Panc1 (cell line): ENCODE data around the gene TARBP2. TPM values are rescaled to one million over a fixed set of nuclear protein-coding genes. Genes with fewer than 3 reads are reported as not detected.

ENCODE experiments used
- ATAC-seq: fragments of 200-7000 bp; cut with Tn5 transposase; 2 replicates; pipeline ENCODE4 v1.9.1; 2020; ENCODE audit warnings: mild to moderate bottlenecking, moderate library complexity
- BruUV-seq: library from RNA; stranded (reverse); fragments of 400-500 nt; replicated peaks from 2 replicates; lab custom pipeline; 2021; lab: Mats Ljungman, UMichigan
- CTCF ChIA-PET: fragments of 300-600 bp; sonication (Branson Sonifier 250); formaldehyde crosslinking; loops from one replicate; lab custom pipeline; 2022; ENCODE audit warnings: antibody characterized with exemption; lab: Charles Lee
- POLR2A ChIA-PET: fragments of 300-600 bp; sonication (Branson Sonifier 250); formaldehyde crosslinking; loops from one replicate; lab custom pipeline; 2022; ENCODE audit warnings: antibody characterized with exemption; lab: Charles Lee
- DNase-seq: peaks from one replicate; pipeline ENCODE4 v3.0.0-alpha.2; 2010; ENCODE audit warnings: low read depth, low spot score
- H3K27ac ChIP-seq: 2 replicates; pipeline ENCODE4 v1.5.1; 2011; ENCODE audit warnings: mild to moderate bottlenecking, low read length, inconsistent platforms
- H3K27me3 ChIP-seq: fragments of 200-500 bp; sonication (Bioruptor generic); 2 replicates; pipeline ENCODE4 v1.6.0; 2014; ENCODE audit warnings: low read length, inconsistent platforms; ENCODE audit not compliant: control insufficient read depth, insufficient read depth
- H3K36me3 ChIP-seq: fragments of 200-500 bp; sonication (Bioruptor generic); 2 replicates; pipeline ENCODE4 v1.5.1; 2014; ENCODE audit warnings: inconsistent platforms, mild to moderate bottlenecking, low read length, moderate library complexity; ENCODE audit not compliant: control insufficient read depth, insufficient read depth
- H3K4me1 ChIP-seq: 2 replicates; pipeline ENCODE4 v1.5.1; 2011; ENCODE audit warnings: inconsistent platforms, mild to moderate bottlenecking, low read length, moderate library complexity; ENCODE audit not compliant: control insufficient read depth, insufficient read depth
- H3K4me3 ChIP-seq, 2 experiments: 2 replicates each; pipeline ENCODE4 v1.5.1; 2011 to 2012; ENCODE audit warnings: low read depth in 2 of 2, low read length in 2 of 2, mild to moderate bottlenecking in 2 of 2, inconsistent platforms in 1 of 2, moderate library complexity in 1 of 2
- H3K9me3 ChIP-seq: fragments of 200-500 bp; sonication (Bioruptor generic); 2 replicates; pipeline ENCODE4 v1.5.1; 2014; ENCODE audit warnings: low read depth, mild to moderate bottlenecking, inconsistent platforms, low read length, moderate library complexity; ENCODE audit not compliant: control insufficient read depth, insufficient read depth
- POLR2AphosphoS5 ChIP-seq: IDR thresholded peaks from 2 replicates; pipeline ENCODE4 v1.6.1; 2012; ENCODE audit warnings: mild to moderate bottlenecking, low read depth, low read length, moderate library complexity
- SIN3A ChIP-seq: IDR thresholded peaks from 2 replicates; pipeline ENCODE4 v1.6.1; 2012; ENCODE audit warnings: low read depth, mild to moderate bottlenecking, low read length, moderate library complexity, borderline replicate concordance; ENCODE audit not compliant: insufficient read depth
- TCF7L2 ChIP-seq: IDR thresholded peaks from 2 replicates; pipeline ENCODE4 v1.6.1; 2011; ENCODE audit warnings: mild to moderate bottlenecking, low read depth, low read length, inconsistent platforms
- in situ Hi-C: cut with HindIII; loops from 2 replicates; pipeline ENCODE4 v1.10.0; 2016; ENCODE audit warnings: low sequenced_read_pairs, low pct_unique_long_range_greater_than_20kb
- intact Hi-C: fragments of 100-400 bp; cut with micrococcal nuclease; formaldehyde crosslinking; loops from one replicate; pipeline ENCODE4 v1.10.0; 2022; ENCODE audit not compliant: unreplicated experiment
- total RNA-seq: library from RNA; stranded (reverse); gene quantifications from one replicate; pipeline ENCODE4 v1.2.1, GENCODE V29; 2021; ENCODE audit not compliant: unreplicated experiment
- TF ChIP-seq, protein P1 (sequence below), 2 experiments: IDR thresholded peaks; 2 replicates each; pipeline ENCODE4 v1.6.1; 2011 to 2012; ENCODE audit warnings: low read depth in 2 of 2, control low read depth in 1 of 2, low read length in 1 of 2, mild to moderate bottlenecking in 1 of 2, moderate library complexity in 1 of 2; ENCODE audit not compliant: insufficient read depth in 1 of 2
- TF ChIP-seq, protein P2 (sequence below): fragments of 450-650 bp; IDR thresholded peaks from 2 replicates; pipeline ENCODE4 v1.5.1; 2017; ENCODE audit warnings: mild to moderate bottlenecking

TARBP2 gene
- total RNA-seq, 1 experiment from 2014 or later: 67.3 TPM

DNA sequence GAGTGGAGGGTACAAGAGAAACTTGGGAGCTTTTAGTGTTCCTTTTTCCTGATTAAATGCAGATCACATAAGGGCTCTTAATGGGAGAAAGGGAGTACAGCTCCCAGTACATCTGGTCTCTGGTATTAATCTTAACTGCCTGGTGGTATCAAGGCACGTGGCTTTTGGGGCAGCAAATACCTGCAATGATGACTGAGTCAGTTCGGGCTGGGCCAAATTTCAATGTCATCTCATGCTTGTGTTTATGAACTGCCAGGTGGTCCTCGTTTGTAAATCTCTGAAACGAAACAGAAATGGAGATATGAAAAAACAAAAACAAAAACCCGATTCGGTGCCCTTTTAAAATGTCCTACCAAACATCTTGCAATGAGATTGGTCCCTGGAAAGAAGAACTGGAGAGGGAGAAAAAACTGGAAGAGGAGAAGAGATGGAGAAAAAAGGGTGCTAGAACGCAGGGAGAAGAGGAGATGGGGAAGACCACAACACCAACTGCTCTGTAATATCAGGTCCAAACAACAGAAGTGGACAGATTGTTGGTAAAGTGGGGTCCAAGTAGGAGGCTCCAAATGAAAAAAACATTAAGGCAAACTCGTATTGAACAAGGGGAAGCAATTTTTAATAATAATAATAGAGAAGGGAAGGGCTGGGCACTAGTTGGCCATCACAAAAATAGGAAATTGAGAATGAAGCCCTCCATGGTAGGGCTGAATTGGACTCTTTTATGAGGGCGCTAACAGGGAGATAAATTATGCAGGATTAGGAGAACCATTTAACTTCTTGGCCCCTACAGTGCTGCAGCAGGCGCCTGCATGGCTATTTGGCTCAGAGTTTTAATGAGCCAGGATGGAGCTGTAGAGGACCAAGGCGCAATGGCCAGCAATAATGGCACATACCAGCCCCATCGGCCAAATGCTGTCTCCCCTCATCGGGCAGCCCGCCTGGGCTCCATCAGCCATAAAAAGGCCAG is 51.6 kb downstream of the TARBP2 start:
- Histone ChIP-seq H3K4me3 (no peak overlapping the region), H3K36me3 (peaks cover 6% of the 10 kb centered on the region; the same call in 1 of the 2 replicates), H3K9me3 (no peaks in the 10 kb centered on the region), H3K4me1 (no peaks in the 10 kb centered on the region), H3K27me3 (no peaks in the 10 kb centered on the region), H3K27ac (no peak overlapping the region)
- TF ChIP-seq, protein P1, sequence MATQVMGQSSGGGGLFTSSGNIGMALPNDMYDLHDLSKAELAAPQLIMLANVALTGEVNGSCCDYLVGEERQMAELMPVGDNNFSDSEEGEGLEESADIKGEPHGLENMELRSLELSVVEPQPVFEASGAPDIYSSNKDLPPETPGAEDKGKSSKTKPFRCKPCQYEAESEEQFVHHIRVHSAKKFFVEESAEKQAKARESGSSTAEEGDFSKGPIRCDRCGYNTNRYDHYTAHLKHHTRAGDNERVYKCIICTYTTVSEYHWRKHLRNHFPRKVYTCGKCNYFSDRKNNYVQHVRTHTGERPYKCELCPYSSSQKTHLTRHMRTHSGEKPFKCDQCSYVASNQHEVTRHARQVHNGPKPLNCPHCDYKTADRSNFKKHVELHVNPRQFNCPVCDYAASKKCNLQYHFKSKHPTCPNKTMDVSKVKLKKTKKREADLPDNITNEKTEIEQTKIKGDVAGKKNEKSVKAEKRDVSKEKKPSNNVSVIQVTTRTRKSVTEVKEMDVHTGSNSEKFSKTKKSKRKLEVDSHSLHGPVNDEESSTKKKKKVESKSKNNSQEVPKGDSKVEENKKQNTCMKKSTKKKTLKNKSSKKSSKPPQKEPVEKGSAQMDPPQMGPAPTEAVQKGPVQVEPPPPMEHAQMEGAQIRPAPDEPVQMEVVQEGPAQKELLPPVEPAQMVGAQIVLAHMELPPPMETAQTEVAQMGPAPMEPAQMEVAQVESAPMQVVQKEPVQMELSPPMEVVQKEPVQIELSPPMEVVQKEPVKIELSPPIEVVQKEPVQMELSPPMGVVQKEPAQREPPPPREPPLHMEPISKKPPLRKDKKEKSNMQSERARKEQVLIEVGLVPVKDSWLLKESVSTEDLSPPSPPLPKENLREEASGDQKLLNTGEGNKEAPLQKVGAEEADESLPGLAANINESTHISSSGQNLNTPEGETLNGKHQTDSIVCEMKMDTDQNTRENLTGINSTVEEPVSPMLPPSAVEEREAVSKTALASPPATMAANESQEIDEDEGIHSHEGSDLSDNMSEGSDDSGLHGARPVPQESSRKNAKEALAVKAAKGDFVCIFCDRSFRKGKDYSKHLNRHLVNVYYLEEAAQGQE (IDR thresholded peaks at IDR 0.05; ENCODE audit: insufficient read depth in 1 of 2, low read depth in 2 of 2, low read length in 1 of 2): no peak
- no peak for TF ChIP-seq TCF7L2
- TF ChIP-seq, protein P2, sequence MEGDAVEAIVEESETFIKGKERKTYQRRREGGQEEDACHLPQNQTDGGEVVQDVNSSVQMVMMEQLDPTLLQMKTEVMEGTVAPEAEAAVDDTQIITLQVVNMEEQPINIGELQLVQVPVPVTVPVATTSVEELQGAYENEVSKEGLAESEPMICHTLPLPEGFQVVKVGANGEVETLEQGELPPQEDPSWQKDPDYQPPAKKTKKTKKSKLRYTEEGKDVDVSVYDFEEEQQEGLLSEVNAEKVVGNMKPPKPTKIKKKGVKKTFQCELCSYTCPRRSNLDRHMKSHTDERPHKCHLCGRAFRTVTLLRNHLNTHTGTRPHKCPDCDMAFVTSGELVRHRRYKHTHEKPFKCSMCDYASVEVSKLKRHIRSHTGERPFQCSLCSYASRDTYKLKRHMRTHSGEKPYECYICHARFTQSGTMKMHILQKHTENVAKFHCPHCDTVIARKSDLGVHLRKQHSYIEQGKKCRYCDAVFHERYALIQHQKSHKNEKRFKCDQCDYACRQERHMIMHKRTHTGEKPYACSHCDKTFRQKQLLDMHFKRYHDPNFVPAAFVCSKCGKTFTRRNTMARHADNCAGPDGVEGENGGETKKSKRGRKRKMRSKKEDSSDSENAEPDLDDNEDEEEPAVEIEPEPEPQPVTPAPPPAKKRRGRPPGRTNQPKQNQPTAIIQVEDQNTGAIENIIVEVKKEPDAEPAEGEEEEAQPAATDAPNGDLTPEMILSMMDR: no peak
- no peak for TF ChIP-seq SIN3A
- TF ChIP-seq POLR2AphosphoS5: no peak
- BruUV-seq: no TSS peak
- POLR2A ChIA-PET: no interaction called here
- CTCF ChIA-PET: interaction anchor here (1.0 kb wide), 1 partner anchor 9 kb away, joined by 3 read pairs; no protein-coding TSS in a partner anchor
- intact Hi-C loops (no loop called here), in situ Hi-C loops (no loop called here)
- no peak for ATAC-seq
- DNase-seq: no peak

Other genes with a start within 250 kb of the TARBP2 start
- 54.6 TPM for gene ESPL1, start 233.0 kb upstream of the TARBP2 start, total RNA-seq
- gene PFDN5, start 205.7 kb upstream of the TARBP2 start, total RNA-seq: 340 TPM
- gene MYG1, start 201.6 kb upstream of the TARBP2 start, total RNA-seq: 77.4 TPM
- 77.7 TPM for gene AAAS, start 179.7 kb upstream of the TARBP2 start, total RNA-seq
- not detected for gene SP7, start 164.9 kb upstream of the TARBP2 start, total RNA-seq
- gene SP1, start 121.1 kb upstream of the TARBP2 start, total RNA-seq: 81.0 TPM
- 0.13 TPM for gene AMHR2, start 77.4 kb upstream of the TARBP2 start, total RNA-seq
- gene PRR13, start 59.5 kb upstream of the TARBP2 start, total RNA-seq: 454 TPM
- 836 TPM for gene PCBP2, start 49.2 kb upstream of the TARBP2 start, total RNA-seq
- 32.2 TPM for gene MAP3K12, start 1.8 kb upstream of the TARBP2 start, total RNA-seq
- not detected for gene NPFF, start 6.2 kb downstream of the TARBP2 start, total RNA-seq
- gene ATF7, start 125.1 kb downstream of the TARBP2 start, total RNA-seq: 29.5 TPM
- 290 TPM for gene ATP5MC2, start 174.8 kb downstream of the TARBP2 start, total RNA-seq
- 48.0 TPM for gene CALCOCO1, start 226.2 kb downstream of the TARBP2 start, total RNA-seq